GM19023 (cell line): Measurements from ENCODE around the gene ANKS4B.
A peak's percentile ranks its signal among the peaks of the same experiment; 100 is the strongest.
"Not testable (repeated sequence)": the region's sequence is repeated elsewhere in the genome, so short reads cannot be mapped to it uniquely, and the experiment has no call there.

Experiments used
- ATAC-seq: cut with Tn5 transposase; IDR thresholded peaks from one replicate; pipeline ENCODE4 v1.9.1; 2021; ENCODE audit warnings: mild to moderate bottlenecking, moderate library complexity; ENCODE audit not compliant: unreplicated experiment

Gene ANKS4B

GRCh38 chr16:21262779-21263639 lies 29.5 kb downstream of the ANKS4B start:
- no peak for ATAC-seq

- peak; percentile 72 for ATAC-seq
These were observed 30.4 kb downstream of the ANKS4B start for GRCh38 chr16:21263640-21264570.

- no peak for ATAC-seq
These were observed 31.1 kb downstream of the ANKS4B start for GRCh38 chr16:21264571-21265036.

- ATAC-seq: no peak
These were observed 31.8 kb downstream of the ANKS4B start for GRCh38 chr16:21265104-21265837.

GRCh38 chr16:21267298-21267697 lies 33.8 kb downstream of the ANKS4B start:
- ATAC-seq: no peak

GRCh38 chr16:21268236-21268635 lies 34.7 kb downstream of the ANKS4B start:
- ATAC-seq: no peak

GRCh38 chr16:21272253-21272652 lies 38.8 kb downstream of the ANKS4B start:
- no peak for ATAC-seq

- not testable (repeated sequence) for ATAC-seq
These were observed 39.3 kb downstream of the ANKS4B start for GRCh38 chr16:21272763-21273162.

- ATAC-seq: no peak
These were observed 40.8 kb downstream of the ANKS4B start for GRCh38 chr16:21274172-21274726.

- ATAC-seq: no peak
These were observed 42.0 kb downstream of the ANKS4B start for GRCh38 chr16:21275529-21275928.

GRCh38 chr16:21276090-21276489 lies 42.6 kb downstream of the ANKS4B start:
- ATAC-seq: no peak

GRCh38 chr16:21277045-21277926 lies 43.8 kb downstream of the ANKS4B start:
- ATAC-seq: no peak

- ATAC-seq: no peak
These were observed 44.6 kb downstream of the ANKS4B start, which contains the start of gene CRYM for GRCh38 chr16:21277927-21278706. CRYM (minus strand) TSS chr16:21278290; CDS start chr16:21278251, 39 bp downstream.

- no peak for ATAC-seq
These were observed 46.0 kb downstream of the ANKS4B start for GRCh38 chr16:21279501-21279900.

GRCh38 chr16:21281698-21282389 lies 48.3 kb downstream of the ANKS4B start:
- ATAC-seq: no peak

- ATAC-seq: no peak
These were observed 50.2 kb downstream of the ANKS4B start for GRCh38 chr16:21283521-21284289.

GRCh38 chr16:21284414-21284813 lies 50.9 kb downstream of the ANKS4B start:
- no peak for ATAC-seq
